ENCODE data around the gene DKKL1.

Gene DKKL1

GRCh38 chr19:49359851-49360820 is 3.5 kb upstream of the DKKL1 start:
- TF ChIP-seq TCF12 (IDR thresholded peaks at IDR 0.05; ENCODE audit: low read depth) = no peak
- TF ChIP-seq FOXM1 (IDR thresholded peaks at IDR 0.05; ENCODE audit: borderline replicate concordance, low read depth) = no peak
- TF ChIP-seq ZBTB7A (IDR thresholded peaks at IDR 0.05; ENCODE audit: low read depth) = no peak
- TF ChIP-seq USF1 (IDR thresholded peaks at IDR 0.05) = no peak
- no peak for TF ChIP-seq RAD21 (IDR thresholded peaks at IDR 0.05; ENCODE audit: low read depth)
- TF ChIP-seq YY1 (IDR thresholded peaks at IDR 0.05; ENCODE audit: low read depth) = no peak

GRCh38 chr19:49361438-49362047 is 2.1 kb upstream of the DKKL1 start:
- TF ChIP-seq RAD21 (IDR thresholded peaks at IDR 0.05; ENCODE audit: low read depth) (no peak), USF1 (IDR thresholded peaks at IDR 0.05) (no peak), TCF12 (IDR thresholded peaks at IDR 0.05; ENCODE audit: low read depth) (peak; percentile 40; the same call in 1 of the 2 replicates), CEBPB (IDR thresholded peaks at IDR 0.05) (no peak), MAX (IDR thresholded peaks at IDR 0.05) (no peak), FOXM1 (IDR thresholded peaks at IDR 0.05; ENCODE audit: borderline replicate concordance, low read depth) (no peak), NFIC (IDR thresholded peaks at IDR 0.05) (peak; percentile 85), CREB1 (IDR thresholded peaks at IDR 0.05; ENCODE audit: low read depth) (no peak), YY1 (IDR thresholded peaks at IDR 0.05; ENCODE audit: low read depth) (no peak), ZBTB7A (IDR thresholded peaks at IDR 0.05; ENCODE audit: low read depth) (no peak), TAF1 (IDR thresholded peaks at IDR 0.05; ENCODE audit: low read depth) (0 out of 2 replicates have a peak, but pooled peaks have one; percentile 31), EP300 (IDR thresholded peaks at IDR 0.05; ENCODE audit: borderline replicate concordance) (no peak), REST (IDR thresholded peaks at IDR 0.05; ENCODE audit: low read depth) (no peak)

- TF ChIP-seq CREB1 (IDR thresholded peaks at IDR 0.05; ENCODE audit: low read depth) = no peak
- no peak for TF ChIP-seq EP300 (IDR thresholded peaks at IDR 0.05; ENCODE audit: borderline replicate concordance)
- TF ChIP-seq USF1 (IDR thresholded peaks at IDR 0.05) = 0 out of 2 replicates have a peak, but pooled peaks have one; percentile 35
- TF ChIP-seq RAD21 (IDR thresholded peaks at IDR 0.05; ENCODE audit: low read depth) = no peak
- TF ChIP-seq TCF12 (IDR thresholded peaks at IDR 0.05; ENCODE audit: low read depth) = no peak
- TF ChIP-seq REST (IDR thresholded peaks at IDR 0.05; ENCODE audit: low read depth) = no peak
- TF ChIP-seq NFIC (IDR thresholded peaks at IDR 0.05) = 0 out of 2 replicates have a peak, but pooled peaks have one; percentile 7
- TF ChIP-seq MAX (IDR thresholded peaks at IDR 0.05) = no peak
- TF ChIP-seq CEBPB (IDR thresholded peaks at IDR 0.05) = no peak
- peak; percentile 63; the same call in 1 of the 2 replicates for TF ChIP-seq ZBTB7A (IDR thresholded peaks at IDR 0.05; ENCODE audit: low read depth)
- no peak for TF ChIP-seq FOXM1 (IDR thresholded peaks at IDR 0.05; ENCODE audit: borderline replicate concordance, low read depth)
- no peak for TF ChIP-seq YY1 (IDR thresholded peaks at IDR 0.05; ENCODE audit: low read depth)
- TF ChIP-seq EGR1 (IDR thresholded peaks at IDR 0.05) = no peak
- TF ChIP-seq TEAD4 (IDR thresholded peaks at IDR 0.05) = no peak
- TF ChIP-seq TAF1 (IDR thresholded peaks at IDR 0.05; ENCODE audit: low read depth) = no peak
These were observed 1.4 kb upstream of the DKKL1 start, which contains the start of gene TEAD2 for GRCh38 chr19:49362048-49362928. Gene TEAD2, minus strand, starts transcription at chr19:49362416. Its CDS starts 2,341 bp downstream, at chr19:49360075.

GRCh38 chr19:49362929-49363267 is 779 bp upstream of the DKKL1 start:
- TF ChIP-seq EP300 (IDR thresholded peaks at IDR 0.05; ENCODE audit: borderline replicate concordance) (no peak), TAF1 (IDR thresholded peaks at IDR 0.05; ENCODE audit: low read depth) (no peak), CEBPB (IDR thresholded peaks at IDR 0.05) (no peak), REST (IDR thresholded peaks at IDR 0.05; ENCODE audit: low read depth) (no peak), MAX (IDR thresholded peaks at IDR 0.05) (no peak), TEAD4 (IDR thresholded peaks at IDR 0.05) (no peak), NFIC (IDR thresholded peaks at IDR 0.05) (no peak), TCF12 (IDR thresholded peaks at IDR 0.05; ENCODE audit: low read depth) (no peak), USF1 (IDR thresholded peaks at IDR 0.05) (no peak), RAD21 (IDR thresholded peaks at IDR 0.05; ENCODE audit: low read depth) (no peak), FOXM1 (IDR thresholded peaks at IDR 0.05; ENCODE audit: borderline replicate concordance, low read depth) (no peak), CREB1 (IDR thresholded peaks at IDR 0.05; ENCODE audit: low read depth) (no peak)

Data from Ishikawa (cell line).